Measurements from ENCODE around the gene HECW1.

DNA sequence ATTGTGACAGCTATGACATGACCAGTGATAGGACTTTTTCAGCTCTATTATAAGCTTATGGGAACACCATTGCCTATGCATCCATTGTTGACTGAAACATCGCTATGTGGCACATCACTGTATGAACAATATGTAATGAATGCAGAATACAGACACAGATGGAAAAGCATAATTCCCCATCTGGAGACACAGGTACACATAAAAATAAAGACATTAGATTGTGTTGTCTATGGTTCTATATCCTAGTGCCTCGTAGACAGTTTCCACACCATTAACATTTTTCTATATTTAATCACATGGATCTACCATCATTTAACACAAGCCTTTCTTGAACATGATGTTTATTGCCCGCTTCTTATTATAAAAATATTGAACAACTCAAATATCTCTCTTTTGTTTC, 374.2 kb downstream of the HECW1 start:
- TF ChIP-seq EZH2 (IDR thresholded peaks at IDR 0.05; ENCODE audit: insufficient read depth, poor library complexity, severe bottlenecking), result no peak
- no peak for TF ChIP-seq EZH2phosphoT487 (IDR thresholded peaks at IDR 0.05; ENCODE audit: insufficient read depth, low read depth)
